GM19455 (cell line): Measurements from ENCODE around the gene KCNT2.
"Not testable (repeated sequence)": the region's sequence is repeated elsewhere in the genome, so short reads cannot be mapped to it uniquely, and the experiment has no call there.

Experiments
- ATAC-seq: cut with Tn5 transposase; IDR thresholded peaks from one replicate; pipeline ENCODE4 v1.9.1; 2021; ENCODE audit not compliant: unreplicated experiment

Gene KCNT2

GRCh38 chr1:196355206-196355786, 252.9 kb downstream of the KCNT2 start:
- no peak for ATAC-seq

- no peak for ATAC-seq
Observed at GRCh38 chr1:196344453-196344852, 263.8 kb downstream of the KCNT2 start.

GRCh38 chr1:196324345-196324744, 283.9 kb downstream of the KCNT2 start:
- ATAC-seq, result no peak

GRCh38 chr1:196323869-196324268, 284.4 kb downstream of the KCNT2 start:
- no peak for ATAC-seq

GRCh38 chr1:196319301-196319700, 288.9 kb downstream of the KCNT2 start:
- ATAC-seq, result no peak

- ATAC-seq, result no peak
Observed at GRCh38 chr1:196317535-196318522, 290.4 kb downstream of the KCNT2 start.

- no peak for ATAC-seq
Observed at GRCh38 chr1:196312739-196313138, 295.5 kb downstream of the KCNT2 start.

GRCh38 chr1:196309386-196309785, 298.9 kb downstream of the KCNT2 start:
- no peak for ATAC-seq

GRCh38 chr1:196308176-196308575, 300.1 kb downstream of the KCNT2 start:
- no peak for ATAC-seq

GRCh38 chr1:196306421-196306820, 301.8 kb downstream of the KCNT2 start:
- no peak for ATAC-seq

- no peak for ATAC-seq
Observed at GRCh38 chr1:196305216-196305615, 303.0 kb downstream of the KCNT2 start.

GRCh38 chr1:196302981-196303380, 305.3 kb downstream of the KCNT2 start:
- ATAC-seq, result no peak

GRCh38 chr1:196302420-196302819, 305.8 kb downstream of the KCNT2 start:
- ATAC-seq, result no peak

- no peak for ATAC-seq
Observed at GRCh38 chr1:196295766-196296165, 312.5 kb downstream of the KCNT2 start.

GRCh38 chr1:196278816-196279215, 329.4 kb downstream of the KCNT2 start:
- ATAC-seq, result no peak

- no peak for ATAC-seq
Observed at GRCh38 chr1:196277860-196278259, 330.4 kb downstream of the KCNT2 start.

- no peak for ATAC-seq
Observed at GRCh38 chr1:196271212-196271947, 336.9 kb downstream of the KCNT2 start.

GRCh38 chr1:196263086-196263485, 345.2 kb downstream of the KCNT2 start:
- ATAC-seq, result not testable (repeated sequence)

GRCh38 chr1:196260270-196260669, 348.0 kb downstream of the KCNT2 start:
- no peak for ATAC-seq

- ATAC-seq, result no peak
Observed at GRCh38 chr1:196259316-196259715, 348.9 kb downstream of the KCNT2 start.

- no peak for ATAC-seq
Observed at GRCh38 chr1:196255762-196256161, 352.5 kb downstream of the KCNT2 start.

GRCh38 chr1:196229546-196229945, 378.7 kb downstream of the KCNT2 start:
- ATAC-seq, result no peak
